H1 (cell line): Measurements from ENCODE around the gene VRK3. TPM values are rescaled to one million over a fixed set of nuclear protein-coding genes. Genes with fewer than 3 reads are reported as not detected.

Source experiments
- CTCF ChIA-PET: fragments of 300-600 bp; sonication (Branson Sonifier 250); formaldehyde crosslinking; loops from one replicate; lab custom pipeline; 2021; ENCODE audit not compliant: partially characterized antibody; lab: Charles Lee
- POLR2A ChIA-PET: fragments of 300-600 bp; sonication (Branson Sonifier 250); formaldehyde crosslinking; loops from one replicate; lab custom pipeline; 2021; ENCODE audit warnings: inconsistent platforms; ENCODE audit not compliant: partially characterized antibody; lab: Charles Lee
- DNase-seq, 2 experiments: peaks; one replicate each; pipeline versions ENCODE4 v3.0.0 to v3.0.0-alpha.2; 2010 to 2022; ENCODE audit warnings: low spot score in 2 of 2, low read depth in 1 of 2, mixed read lengths in 1 of 2
- FAIRE-seq: peaks from 2 replicates; lab custom pipeline; 2011; peaks lifted over from hg19 to GRCh38; lab: Jason Lieb, UNC
- H2AFZ ChIP-seq: 2 replicates; pipeline ENCODE4 v1.8.1; 2012; ENCODE audit warnings: low read length, inconsistent platforms
- H2AK5ac ChIP-seq: 2 replicates; pipeline ENCODE4 v1.6.1; 2013; ENCODE audit warnings: low read depth, low read length
- H2BK120ac ChIP-seq: replicated peaks from 2 replicates; pipeline ENCODE3; 2013; ENCODE audit warnings: low read depth, low read length, inconsistent platforms
- H2BK12ac ChIP-seq: 2 replicates; pipeline ENCODE4 v1.6.1; 2013; ENCODE audit warnings: low read depth, low read length
- H2BK15ac ChIP-seq: 2 replicates; pipeline ENCODE4 v1.6.1; 2013; ENCODE audit warnings: low read length
- H2BK20ac ChIP-seq: 2 replicates; pipeline ENCODE4 v1.6.1; 2013; ENCODE audit warnings: low read length
- H2BK5ac ChIP-seq: 2 replicates; pipeline ENCODE4 v1.6.1; 2013; ENCODE audit warnings: low read depth, low read length
- H3K14ac ChIP-seq: 2 replicates; pipeline ENCODE4 v1.6.1; 2013; ENCODE audit warnings: inconsistent platforms; ENCODE audit not compliant: insufficient read length
- H3K18ac ChIP-seq: 2 replicates; pipeline ENCODE4 v1.6.1; 2013; ENCODE audit warnings: low read length; ENCODE audit errors: extremely low read depth
- H3K23ac ChIP-seq: 2 replicates; pipeline ENCODE4 v1.6.1; 2013; ENCODE audit warnings: inconsistent platforms; ENCODE audit not compliant: insufficient read length
- H3K23me2 ChIP-seq: 2 replicates; pipeline ENCODE4 v1.6.1; 2013; ENCODE audit warnings: low read depth, low read length
- H3K27ac ChIP-seq: 2 replicates; pipeline ENCODE4 v1.6.1; 2011; ENCODE audit warnings: low read depth, low read length, inconsistent platforms
- H3K27me3 ChIP-seq, 4 experiments: replicated peaks in 1 of 4; 1 replicate in 1 of 4; 2 replicates in 3 of 4; pipeline versions ENCODE4 v1.6.1 to v1.8.1; 2011 to 2013; ENCODE audit warnings: low read length in 3 of 4, mild to moderate bottlenecking in 3 of 4, inconsistent platforms in 2 of 4, mixed read lengths in 2 of 4, moderate library complexity in 1 of 4; ENCODE audit not compliant: control insufficient read depth in 3 of 4, insufficient read depth in 3 of 4; ENCODE audit errors: extremely low read depth in 1 of 4
- H3K36me3 ChIP-seq, 4 experiments: 2 replicates each; pipeline versions ENCODE4 v1.6.1 to v1.8.1; 2011 to 2013; ENCODE audit warnings: mild to moderate bottlenecking in 4 of 4, low read length in 3 of 4, moderate library complexity in 2 of 4, control low read depth in 1 of 4, inconsistent platforms in 1 of 4; ENCODE audit not compliant: insufficient read depth in 4 of 4, control insufficient read depth in 2 of 4
- H3K4ac ChIP-seq: replicated peaks from 2 replicates; pipeline ENCODE3; 2013; ENCODE audit warnings: low read length, low read depth, mixed read lengths, inconsistent platforms; ENCODE audit not compliant: insufficient read length
- H3K4me1 ChIP-seq, 4 experiments: replicated peaks in 1 of 4; 1 replicate in 1 of 4; 2 replicates in 3 of 4; pipeline versions ENCODE4 v1.6.1 to v1.8.1; 2011 to 2013; ENCODE audit warnings: low read length in 3 of 4, inconsistent platforms in 2 of 4, mixed read lengths in 1 of 4; ENCODE audit not compliant: insufficient read depth in 4 of 4, control insufficient read depth in 3 of 4
- H3K4me2 ChIP-seq, 2 experiments: 2 replicates each; pipeline versions ENCODE4 v1.6.1 to v1.8.1; 2011 to 2013; ENCODE audit warnings: low read depth in 2 of 2, low read length in 2 of 2, control low read depth in 1 of 2, inconsistent platforms in 1 of 2, mild to moderate bottlenecking in 1 of 2; ENCODE audit not compliant: insufficient read depth in 1 of 2
- H3K4me3 ChIP-seq, 4 experiments: fragments of 200-600, 300-600 bp in 1 of 4; sonication (generic), shearing (Covaris generic), sonication (Bioruptor Twin) in 1 of 4; 2 replicates each; pipeline versions ENCODE4 v1.5.1 to v1.8.1; 2011 to 2016; ENCODE audit warnings: low read length in 4 of 4, low read depth in 3 of 4, control low read depth in 2 of 4, inconsistent platforms in 2 of 4, mild to moderate bottlenecking in 2 of 4, mixed read lengths in 1 of 4, moderate library complexity in 1 of 4; ENCODE audit not compliant: insufficient read depth in 2 of 4; ENCODE audit errors: extremely low read depth in 1 of 4
- H3K56ac ChIP-seq: replicated peaks from 2 replicates; pipeline ENCODE3; 2013; ENCODE audit warnings: low read depth, mild to moderate bottlenecking, mixed read lengths, low read length, inconsistent platforms; ENCODE audit not compliant: insufficient read length
- H3K79me1 ChIP-seq: 2 replicates; pipeline ENCODE4 v1.6.1; 2013; ENCODE audit warnings: low read depth, low read length, control low read depth
- H3K79me2 ChIP-seq, 2 experiments: 2 replicates each; pipeline versions ENCODE4 v1.6.1 to v1.8.1; 2012 to 2013; ENCODE audit warnings: low read length in 2 of 2, mild to moderate bottlenecking in 2 of 2, inconsistent platforms in 1 of 2; ENCODE audit not compliant: insufficient read depth in 2 of 2, control insufficient read depth in 1 of 2
- H3K9ac ChIP-seq, 4 experiments: replicated peaks in 1 of 4; 1 replicate in 1 of 4; 2 replicates in 3 of 4; pipeline versions ENCODE4 v1.6.1 to v1.8.1; 2011 to 2013; ENCODE audit warnings: low read depth in 3 of 4, low read length in 3 of 4, control low read depth in 2 of 4, mild to moderate bottlenecking in 2 of 4, moderate library complexity in 2 of 4, inconsistent platforms in 1 of 4; ENCODE audit errors: extremely low read depth in 1 of 4
- H3K9me3 ChIP-seq, 2 experiments: 2 replicates each; pipeline versions ENCODE4 v1.6.1 to v1.8.1; 2012 to 2013; ENCODE audit warnings: mild to moderate bottlenecking in 2 of 2, moderate library complexity in 2 of 2, control low read depth in 1 of 2, inconsistent platforms in 1 of 2, low read depth in 1 of 2, low read length in 1 of 2, mixed read lengths in 1 of 2; ENCODE audit not compliant: insufficient read depth in 2 of 2
- H4K20me1 ChIP-seq, 2 experiments: replicated peaks in 1 of 2; 2 replicates each; pipeline versions ENCODE3 to v1.8.1; 2011 to 2013; ENCODE audit warnings: inconsistent platforms in 2 of 2, low read length in 2 of 2, mild to moderate bottlenecking in 1 of 2; ENCODE audit not compliant: insufficient read depth in 2 of 2, control insufficient read depth in 1 of 2
- H4K5ac ChIP-seq: 2 replicates; pipeline ENCODE4 v1.6.1; 2013; ENCODE audit warnings: low read length, low read depth, mixed read lengths, inconsistent platforms; ENCODE audit not compliant: insufficient read length
- H4K8ac ChIP-seq: 2 replicates; pipeline ENCODE4 v1.8.0; 2013; ENCODE audit warnings: mild to moderate bottlenecking, moderate library complexity, low read length, inconsistent platforms; ENCODE audit not compliant: insufficient read depth; ENCODE audit errors: extremely low read depth
- H4K91ac ChIP-seq: replicated peaks from 2 replicates; pipeline ENCODE3; 2013; ENCODE audit warnings: low read length, mixed read lengths, inconsistent platforms; ENCODE audit not compliant: insufficient read length
- ASH2L ChIP-seq: fragments of 200-600, 300-600 bp; sonication (generic); IDR thresholded peaks from one replicate; pipeline ENCODE4 v1.7.1; 2017; ENCODE audit warnings: low read length
- CREB1 ChIP-seq: IDR thresholded peaks from 2 replicates; pipeline ENCODE4 v1.6.1; 2012; ENCODE audit warnings: inconsistent platforms
- CTBP2 ChIP-seq: IDR thresholded peaks from 2 replicates; pipeline ENCODE4 v1.7.0; 2011; ENCODE audit warnings: borderline replicate concordance, mild to moderate bottlenecking, moderate library complexity, mixed read lengths, low read length; ENCODE audit not compliant: insufficient read depth, insufficient read length
- NANOG ChIP-seq: IDR thresholded peaks from 2 replicates; pipeline ENCODE4 v1.6.1; 2011; ENCODE audit warnings: low read length, low read depth, mild to moderate bottlenecking, inconsistent platforms; ENCODE audit not compliant: insufficient read depth, poor library complexity, severe bottlenecking
- NRF1 ChIP-seq: IDR thresholded peaks from 2 replicates; pipeline ENCODE4 v1.6.1; 2011; ENCODE audit warnings: mild to moderate bottlenecking, low read depth, low read length, improper control_type of control experiment
- PHF8 ChIP-seq: fragments of 200-600 bp; sonication (generic); conservative IDR thresholded peaks from 2 replicates; pipeline ENCODE4 v1.7.1; 2012; ENCODE audit warnings: low read depth, mild to moderate bottlenecking, inconsistent platforms, low read length, moderate library complexity
- POLR2AphosphoS5 ChIP-seq: IDR thresholded peaks from 2 replicates; pipeline ENCODE4 v1.6.1; 2011; ENCODE audit warnings: low read depth, low read length
- SIN3A ChIP-seq, 2 experiments: IDR thresholded peaks in 1 of 2; conservative IDR thresholded peaks in 1 of 2; 2 replicates each; pipeline ENCODE4 v1.6.1; 2011 to 2012; ENCODE audit warnings: low read length in 2 of 2, improper control_type of control experiment in 1 of 2, low read depth in 1 of 2, mild to moderate bottlenecking in 1 of 2
- SP4 ChIP-seq: IDR thresholded peaks from 2 replicates; pipeline ENCODE4 v1.6.1; 2012; ENCODE audit warnings: low read length, inconsistent platforms
- TAF1 ChIP-seq: IDR thresholded peaks from 2 replicates; pipeline ENCODE4 v1.6.1; 2011; ENCODE audit warnings: mild to moderate bottlenecking, low read depth, low read length
- TAF7 ChIP-seq: optimal IDR thresholded peaks from 2 replicates; pipeline ENCODE3; 2011; ENCODE audit warnings: low read depth, mild to moderate bottlenecking, inconsistent platforms, low read length, moderate library complexity, borderline replicate concordance
- YY1 ChIP-seq: IDR thresholded peaks from 2 replicates; pipeline ENCODE4 v1.6.1; 2011; ENCODE audit warnings: low read depth, mild to moderate bottlenecking, low read length
- ZNF274 ChIP-seq: IDR thresholded peaks from 2 replicates; pipeline ENCODE4 v1.7.0; 2012; ENCODE audit warnings: low read length, borderline replicate concordance; ENCODE audit errors: extremely low read depth
- whole genome bisulfite sequencing, 2 experiments: shearing (Covaris generic) in 1 of 2; methylation state at CpG; one replicate each; pipeline versions ENCODE4 v1.1.6 to v1.1.7; 2013 to 2015; ENCODE audit warnings: low lambda C conversion rate in 2 of 2, mixed read lengths in 2 of 2, inconsistent platforms in 1 of 2, low coverage in 1 of 2, missing lambda C conversion rate in 1 of 2; ENCODE audit not compliant: insufficient replicate concordance in 2 of 2, insufficient coverage in 1 of 2, insufficient read length in 1 of 2; ENCODE audit errors: extremely low coverage in 1 of 2, missing lambda C conversion rate in 1 of 2; 5-methylcytosine and 5-hydroxymethylcytosine counted together
- polyA plus RNA-seq, 7 experiments: library from polyadenylated mRNA; depleted of rRNA in 3 of 7; stranded (reverse) in 5 of 7; unstranded in 2 of 7; fragments of >200 nt in 5 of 7; fragments of 200-250 nt in 2 of 7; gene quantifications; 1 replicate in 5 of 7; 2 replicates in 1 of 7; 4 replicates in 1 of 7; pipeline versions ENCODE4 v1.2.1 to v1.2.3, GENCODE V29; 2011 to 2013; ENCODE audit warnings: missing spikeins in 2 of 7, mixed read lengths in 2 of 7
- total RNA-seq: library from RNA; stranded (reverse); fragmentation: NEBNext Ultra II Directional; extraction: Animal tissue kit (Norgen Biotek cat#: 25700); gene quantifications from 2 replicates; pipeline ENCODE4 v1.2.1, GENCODE V29; 2021
- TF ChIP-seq, protein P1 (sequence below): IDR thresholded peaks from 2 replicates; pipeline ENCODE4 v1.6.1; 2012; ENCODE audit warnings: inconsistent platforms

Gene VRK3
- total and polyA plus RNA-seq, 2 of the 8 experiments (the other 6 are each of a cell fraction or from before 2014, with no cell fraction given) = 21.3 to 36.1 TPM

DNA sequence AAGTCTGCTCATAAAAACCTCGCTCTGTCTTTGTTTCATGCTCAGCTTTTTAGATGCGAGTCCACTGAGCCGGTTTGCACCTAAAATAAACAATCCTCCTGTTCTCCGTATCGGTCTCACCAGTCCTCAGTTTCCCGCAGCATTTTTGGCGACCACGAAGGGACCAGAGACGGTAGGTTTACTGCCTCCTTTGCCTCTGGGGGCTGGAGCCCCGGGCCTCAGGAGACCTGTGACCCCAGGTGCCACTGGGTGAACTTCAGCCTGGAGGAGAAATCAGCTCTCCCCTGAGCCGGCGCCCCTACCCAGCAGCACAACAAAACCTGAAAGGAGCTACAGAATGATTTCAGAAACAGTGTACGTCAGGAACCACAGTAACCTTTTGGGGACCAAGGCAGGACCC, 72.3 kb downstream of the VRK3 start:
- H2AK5ac ChIP-seq = no peak overlapping the region
- peaks cover 0 to 3% of the 10 kb centered on the region in 2 experiments; a peak in 1 of 4 replicates for H3K9me3 ChIP-seq
- H3K18ac ChIP-seq = no peak overlapping the region
- H4K91ac ChIP-seq = no peak overlapping the region
- H2BK20ac ChIP-seq = no peak overlapping the region
- H3K9ac ChIP-seq = no peak overlapping the region
- H3K4ac ChIP-seq = no peak overlapping the region
- H3K79me1 ChIP-seq = no peaks in the 10 kb centered on the region
- H3K23ac ChIP-seq = no peak overlapping the region
- no peak overlapping the region for H2BK12ac ChIP-seq
- H2BK15ac ChIP-seq = no peak overlapping the region
- no peak overlapping the region for H2AFZ ChIP-seq
- ChIA-PET CTCF (interaction anchor here (1.2 to 7.3 kb wide), 6 partner anchors 13 to 81 kb away, joined by 3 to 69 read pairs (median 7); no protein-coding TSS in a partner anchor), POLR2A (interaction anchor here (0.9 to 1.0 kb wide), 2 partner anchors 10 to 22 kb away, joined by 4 read pairs; no protein-coding TSS in a partner anchor)
- no peak for DNase-seq
- H3K23me2 ChIP-seq = no peaks in the 10 kb centered on the region
- H4K8ac ChIP-seq = no peak overlapping the region
- no peak overlapping the region for H3K27ac ChIP-seq
- H3K4me1 ChIP-seq = peaks cover 0 to 14% (median 5%) of the 10 kb centered on the region in 4 experiments; a peak in 5 of 7 replicates
- H2BK120ac ChIP-seq = no peak overlapping the region
- no peak overlapping the region for H3K4me2 ChIP-seq
- H3K4me3 ChIP-seq = no peak overlapping the region
- no peak overlapping the region for H2BK5ac ChIP-seq
- H3K79me2 ChIP-seq = no peaks in the 10 kb centered on the region
- H3K36me3 ChIP-seq = no peaks in the 10 kb centered on the region
- no peak overlapping the region for H3K14ac ChIP-seq
- H3K27me3 ChIP-seq = no peaks in the 10 kb centered on the region
- peaks cover 0 to 1% of the 10 kb centered on the region in 2 experiments for H4K20me1 ChIP-seq
- H3K56ac ChIP-seq = no peak overlapping the region
- 90% methylated on average over 13 of the region's 13 CpGs; no CpG with 5 or more reads in 1 of the 2 experiments for WGBS, 2 experiments
- FAIRE-seq = no peak
- H4K5ac ChIP-seq = no peak overlapping the region
- TF ChIP-seq PHF8 (no peak), TAF1 (no peak), NANOG (no peak), SIN3A (conservative IDR thresholded peaks at IDR 0.05 in 1 of 2, IDR thresholded peaks at IDR 0.05 in 1 of 2; ENCODE audit: low read depth in 1 of 2, low read length in 2 of 2) (no peak), TAF7 (no peak), YY1 (no peak), NRF1 (no peak), CREB1 (no peak), POLR2AphosphoS5 (no peak), CTBP2 (no peak), ZNF274 (no peak), SP4 (no peak), ASH2L (no peak)
- TF ChIP-seq, protein P1, sequence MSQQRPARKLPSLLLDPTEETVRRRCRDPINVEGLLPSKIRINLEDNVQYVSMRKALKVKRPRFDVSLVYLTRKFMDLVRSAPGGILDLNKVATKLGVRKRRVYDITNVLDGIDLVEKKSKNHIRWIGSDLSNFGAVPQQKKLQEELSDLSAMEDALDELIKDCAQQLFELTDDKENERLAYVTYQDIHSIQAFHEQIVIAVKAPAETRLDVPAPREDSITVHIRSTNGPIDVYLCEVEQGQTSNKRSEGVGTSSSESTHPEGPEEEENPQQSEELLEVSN = no peak
